HG02840 (cell line): Measurements from ENCODE around the gene RTN4R.

ENCODE experiments used
- ATAC-seq: cut with Tn5 transposase; IDR thresholded peaks from one replicate; pipeline ENCODE4 v1.9.1; 2021; ENCODE audit warnings: mild to moderate bottlenecking, moderate library complexity, moderate number of reproducible peaks; ENCODE audit not compliant: unreplicated experiment, low FRiP score

RTN4R gene

GRCh38 chr22:20259327-20259688, 8.8 kb downstream of the RTN4R start:
- ATAC-seq, result no peak

- no peak for ATAC-seq
Observed at GRCh38 chr22:20258584-20259326, 9.4 kb downstream of the RTN4R start.

- no peak for ATAC-seq
Observed at GRCh38 chr22:20258021-20258299, 10.2 kb downstream of the RTN4R start.

- ATAC-seq, result no peak
Observed at GRCh38 chr22:20257212-20258020, 10.7 kb downstream of the RTN4R start.

GRCh38 chr22:20256551-20257211, 11.4 kb downstream of the RTN4R start:
- no peak for ATAC-seq

GRCh38 chr22:20256027-20256426, 12.1 kb downstream of the RTN4R start:
- ATAC-seq, result no peak

- ATAC-seq, result no peak
Observed at GRCh38 chr22:20254975-20255946, 12.9 kb downstream of the RTN4R start.

- ATAC-seq, result no peak
Observed at GRCh38 chr22:20253161-20253560, 15.0 kb downstream of the RTN4R start.

- ATAC-seq, result no peak
Observed at GRCh38 chr22:20251981-20252380, 16.1 kb downstream of the RTN4R start.

GRCh38 chr22:20251491-20251890, 16.6 kb downstream of the RTN4R start:
- ATAC-seq, result no peak

GRCh38 chr22:20249797-20250354, 18.2 kb downstream of the RTN4R start:
- ATAC-seq, result no peak

- ATAC-seq, result no peak
Observed at GRCh38 chr22:20248461-20248978, 19.6 kb downstream of the RTN4R start.

- ATAC-seq, result no peak
Observed at GRCh38 chr22:20247608-20248171, 20.4 kb downstream of the RTN4R start.

GRCh38 chr22:20247010-20247505, 21.1 kb downstream of the RTN4R start:
- ATAC-seq, result no peak

- no peak for ATAC-seq
Observed at GRCh38 chr22:20246368-20247009, 21.6 kb downstream of the RTN4R start.

- no peak for ATAC-seq
Observed at GRCh38 chr22:20245577-20246367, 22.3 kb downstream of the RTN4R start.

GRCh38 chr22:20244691-20245576, 23.2 kb downstream of the RTN4R start:
- no peak for ATAC-seq
